AML-193 (cell line): ENCODE measurements around the gene CRISP2.
"Not testable (repeated sequence)": the region's sequence is repeated elsewhere in the genome, so short reads cannot be mapped to it uniquely, and the experiment has no call there.

Source experiments
- DNase-seq, 2 experiments: peaks; one replicate each; lab custom pipeline; 2025; lab: John Stamatoyannopoulos, UW

The CRISP2 gene, protein sequence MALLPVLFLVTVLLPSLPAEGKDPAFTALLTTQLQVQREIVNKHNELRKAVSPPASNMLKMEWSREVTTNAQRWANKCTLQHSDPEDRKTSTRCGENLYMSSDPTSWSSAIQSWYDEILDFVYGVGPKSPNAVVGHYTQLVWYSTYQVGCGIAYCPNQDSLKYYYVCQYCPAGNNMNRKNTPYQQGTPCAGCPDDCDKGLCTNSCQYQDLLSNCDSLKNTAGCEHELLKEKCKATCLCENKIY

DNA sequence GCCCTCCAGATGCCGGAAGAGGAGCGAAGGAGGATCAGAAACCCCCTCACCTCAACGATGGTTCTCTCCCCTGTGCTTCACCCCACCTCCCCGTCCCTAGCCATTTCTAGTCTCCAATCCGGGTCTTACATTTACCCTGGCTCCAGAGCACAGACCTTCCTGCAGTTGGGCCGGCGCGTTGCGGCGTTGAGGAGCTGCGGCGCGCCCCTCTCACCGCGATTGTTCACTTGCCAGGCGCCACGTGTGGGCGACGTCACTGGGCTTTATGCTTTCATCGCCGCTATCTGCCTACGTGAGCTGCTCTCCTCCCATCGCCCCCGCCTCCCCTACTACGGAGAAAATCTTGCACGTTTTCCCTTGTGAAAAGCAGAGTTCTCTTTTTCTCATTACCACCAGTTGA lies at the start of gene CRISP2:
TSS of gene CRISP2 (minus strand) at position 198 of the 400 bp plus-strand sequence. CDS start 4,347 bp downstream, outside the sequence.
- no peak for DNase-seq

DNA sequence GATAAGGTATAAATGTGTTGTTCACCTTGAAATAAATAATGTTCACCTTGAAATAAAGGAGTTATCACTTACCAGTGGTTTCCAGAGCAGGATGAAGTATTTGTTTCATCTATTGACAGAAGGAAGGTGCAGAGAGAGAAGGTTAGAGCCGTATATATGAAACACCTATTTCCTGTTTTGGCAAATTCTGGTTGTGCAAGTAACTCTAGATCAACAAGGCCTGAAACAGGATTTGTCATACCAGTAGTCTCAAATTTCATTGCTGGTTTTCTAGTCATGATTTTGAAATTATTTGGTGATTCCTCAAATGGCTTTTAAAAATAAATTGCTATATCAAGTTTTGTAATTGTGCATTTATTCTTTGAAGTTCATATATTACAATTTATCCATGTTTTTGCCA lies 30.9 kb upstream of the CRISP2 start, which contains the start of gene CRISP3:
TSS of gene CRISP3 (minus strand) at position 130 of the 400 bp plus-strand sequence. CDS start at position 109, 21 bp downstream.
- no peak for DNase-seq

DNA sequence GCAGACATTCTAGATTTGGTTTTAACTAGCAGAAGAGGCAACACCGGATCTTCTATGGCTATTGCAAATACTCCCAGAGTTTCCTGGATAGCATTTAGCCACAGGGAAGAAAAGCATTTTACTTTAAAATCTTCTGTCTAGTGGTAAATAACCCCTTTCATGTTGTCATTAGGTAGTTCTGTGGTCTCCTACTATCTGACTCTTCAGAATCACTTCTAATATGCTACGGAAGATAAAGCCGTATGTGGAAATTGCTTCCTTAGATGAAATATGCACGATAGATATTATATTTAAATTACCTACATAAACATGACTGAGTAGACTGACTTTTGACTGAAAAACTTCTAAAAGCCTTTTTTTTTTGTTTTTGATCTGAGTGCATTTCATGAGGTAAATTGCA lies 30.1 kb upstream of the CRISP2 start:
- DNase-seq = no peak

DNA sequence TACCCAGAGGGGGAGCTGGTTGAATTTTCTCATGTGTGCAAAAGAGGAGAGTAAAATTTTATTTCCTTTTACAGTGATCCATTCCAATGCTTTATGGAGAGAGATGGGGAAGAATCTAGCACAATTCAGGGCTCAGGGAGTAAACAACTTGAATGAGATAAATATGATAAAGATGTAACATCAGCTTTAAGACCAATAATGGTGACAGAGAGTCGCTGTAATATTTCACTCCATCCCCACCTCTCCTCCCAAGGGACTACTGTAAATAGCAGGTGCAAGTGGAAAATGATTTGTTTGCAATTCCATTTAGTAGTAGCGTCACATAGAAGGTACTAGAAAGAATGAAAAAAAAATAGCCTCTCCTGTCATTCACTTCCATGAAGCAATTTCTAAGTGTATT lies 26.1 kb upstream of the CRISP2 start:
- DNase-seq = no peak

DNA sequence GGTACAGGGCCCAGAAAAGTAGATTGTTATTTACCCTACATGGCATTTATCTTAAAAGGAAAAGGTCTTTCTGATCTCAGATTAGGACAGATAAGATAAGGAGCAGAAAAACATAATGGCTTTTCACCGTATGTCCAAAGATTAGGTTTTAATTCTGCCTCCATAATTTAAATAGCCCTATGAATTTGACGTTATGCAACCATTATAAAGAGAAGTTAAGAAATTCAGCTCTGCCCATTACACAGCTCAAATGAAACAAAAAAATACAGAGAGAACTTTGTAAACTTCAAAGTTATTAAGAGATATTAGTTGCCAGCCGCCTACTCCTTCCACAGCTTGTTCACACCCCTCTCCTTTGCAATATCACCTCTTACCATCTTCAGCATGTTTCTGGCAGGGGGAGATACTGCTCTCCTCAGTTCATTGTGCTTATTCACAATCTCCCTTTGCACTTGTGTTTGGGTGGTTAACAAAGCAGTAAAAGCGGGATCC lies 22.7 kb upstream of the CRISP2 start:
- no peak for DNase-seq

DNA sequence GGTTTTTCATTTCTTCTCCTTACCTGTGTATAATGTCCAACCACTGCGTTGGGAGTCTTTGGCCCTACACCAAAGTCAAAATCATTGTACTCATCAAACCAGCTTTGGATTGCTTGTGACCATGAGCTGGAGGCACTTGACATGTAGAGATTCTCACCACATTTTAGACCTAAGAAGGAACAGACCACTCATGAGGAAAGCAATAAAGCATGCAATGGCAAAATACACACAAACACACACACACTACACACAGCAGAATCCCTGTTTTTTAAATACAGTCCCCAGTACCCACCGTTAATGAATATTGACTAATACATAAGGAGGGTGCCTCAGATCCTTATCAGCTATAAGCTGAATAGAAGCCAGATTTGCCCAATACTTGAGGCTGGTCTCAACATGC lies 20.3 kb upstream of the CRISP2 start:
- DNase-seq = no peak

DNA sequence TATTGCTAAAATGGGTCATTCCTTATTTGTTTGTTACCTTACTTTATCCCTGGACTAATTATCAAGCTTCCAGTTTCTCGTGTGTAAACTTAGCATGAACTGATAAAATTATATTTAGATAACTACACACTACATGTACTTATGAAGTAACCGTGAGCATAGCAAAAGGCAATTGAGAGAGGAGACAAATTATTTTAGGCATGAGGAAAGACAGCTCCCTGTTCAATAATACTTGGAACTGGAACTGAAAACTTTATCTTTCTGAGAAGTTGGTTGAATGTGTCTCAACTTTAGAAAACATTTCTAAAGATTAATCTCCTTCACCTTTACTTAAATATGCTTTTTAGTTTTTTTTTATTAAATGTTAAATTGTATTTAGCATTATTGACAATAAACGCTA lies 19.4 kb upstream of the CRISP2 start:
- no peak for DNase-seq

DNA sequence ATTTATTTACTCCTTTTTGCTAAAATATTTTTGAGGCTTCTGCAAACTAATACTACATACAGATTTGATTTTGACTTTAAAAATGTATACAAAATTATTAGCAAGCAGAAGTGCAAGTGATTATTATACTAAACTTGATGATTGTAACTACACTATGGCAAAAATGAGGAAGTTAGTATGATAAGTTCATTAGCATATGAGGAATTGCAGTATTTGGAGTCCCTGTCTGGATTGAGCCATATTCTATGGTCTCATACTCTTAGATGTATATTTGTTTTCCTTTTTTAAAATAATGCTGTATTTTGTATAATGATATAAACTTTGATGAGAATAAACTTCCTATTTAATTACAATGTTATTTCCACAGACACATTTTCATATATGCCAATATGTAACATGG lies 16.9 kb upstream of the CRISP2 start:
- peak in 1 of 2 experiments; percentile 33 for DNase-seq

DNA sequence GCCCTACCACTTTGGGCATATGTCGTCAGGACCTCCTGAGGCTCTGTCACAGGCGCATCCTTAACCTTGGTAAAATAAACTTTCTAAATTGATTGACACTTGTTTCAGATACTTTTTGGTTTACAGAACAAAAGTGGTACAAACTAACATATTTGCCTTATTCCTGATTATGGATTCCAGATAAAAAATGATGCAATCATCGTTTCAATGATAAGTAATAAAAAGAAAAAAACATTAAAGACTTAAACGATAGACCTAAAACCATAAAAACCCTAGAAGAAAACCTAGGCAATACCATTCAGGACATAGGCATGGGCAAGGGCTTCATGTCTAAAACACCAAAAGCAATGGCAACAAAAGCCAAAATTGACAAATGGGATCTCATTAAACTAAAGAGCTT lies 10.6 kb upstream of the CRISP2 start:
- DNase-seq = not testable (repeated sequence)

DNA sequence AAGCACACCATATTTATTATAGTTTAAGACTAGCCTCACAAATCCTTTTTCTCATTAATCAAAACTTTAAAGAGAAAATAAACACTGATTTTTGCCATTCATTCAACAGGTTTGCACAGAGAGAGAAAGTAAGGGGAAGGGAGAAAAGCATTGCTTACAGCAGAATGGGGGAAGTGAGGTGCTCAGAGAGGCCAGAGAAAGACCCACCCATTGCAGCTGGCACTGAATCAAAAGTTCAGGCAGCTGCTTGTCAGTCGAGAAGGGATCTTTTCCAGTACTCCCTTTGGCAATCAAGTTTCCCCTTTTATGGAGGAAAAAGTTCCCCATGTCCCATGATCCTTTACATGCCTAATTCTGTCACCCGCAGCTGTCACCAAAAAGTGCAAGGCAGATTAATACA lies 8.0 kb upstream of the CRISP2 start:
- no peak for DNase-seq

DNA sequence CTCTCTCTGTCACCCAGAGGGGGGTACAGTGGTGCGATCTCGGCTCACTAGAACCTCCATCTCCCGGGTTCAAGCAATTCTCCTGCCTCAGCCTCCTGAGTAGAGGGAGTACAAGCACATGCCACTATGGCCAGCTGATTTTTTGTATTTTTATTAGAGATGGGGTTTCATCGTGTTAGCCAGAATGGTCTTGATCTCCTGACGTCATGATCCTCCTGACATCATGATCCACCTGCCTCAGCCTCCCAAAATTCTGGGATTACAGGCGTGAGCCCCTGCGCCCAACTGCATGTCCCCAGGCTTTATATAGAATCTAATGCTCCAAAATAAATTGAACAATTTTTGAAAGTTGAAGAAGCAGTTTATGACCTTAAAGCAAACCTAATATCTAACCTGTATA lies 7.0 kb upstream of the CRISP2 start:
- DNase-seq = no peak

DNA sequence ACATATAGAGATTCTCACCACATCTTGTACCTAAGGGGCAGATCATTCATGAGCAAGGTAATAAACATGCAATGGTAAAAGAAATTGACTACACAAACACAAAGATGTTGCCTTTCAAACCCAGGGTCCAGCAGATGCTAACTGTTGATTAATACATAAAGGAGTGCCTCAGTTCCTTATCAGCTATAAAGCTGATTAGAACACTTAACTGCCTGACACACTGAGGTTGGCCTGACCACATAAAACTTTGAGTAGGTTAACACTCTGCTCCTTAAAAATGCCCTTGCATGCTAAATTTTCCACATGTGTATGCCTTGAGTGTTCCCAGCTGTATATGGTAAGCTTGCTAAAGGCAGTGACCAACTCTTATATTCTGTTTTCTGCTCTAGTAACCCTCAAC lies 14.9 kb downstream of the CRISP2 start:
- no peak for DNase-seq

DNA sequence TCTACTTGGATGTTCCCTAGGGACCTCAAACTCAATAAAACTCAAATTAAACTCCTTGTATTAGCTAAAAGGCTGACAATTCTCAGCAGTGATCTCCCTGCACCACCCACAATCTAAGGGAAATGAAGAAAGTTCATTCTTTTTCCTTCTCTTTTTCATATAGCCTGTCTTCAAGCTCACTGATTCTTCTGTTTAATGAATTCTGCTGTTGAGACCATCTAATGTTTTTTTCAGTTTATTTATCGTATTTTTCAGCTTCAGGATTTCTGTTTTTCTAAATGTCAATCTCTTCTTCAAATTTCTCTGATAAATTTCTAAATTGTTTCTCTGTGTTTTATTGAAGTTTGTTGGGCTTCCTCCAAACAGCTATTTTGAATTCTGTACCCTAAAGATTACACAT lies 19.8 kb downstream of the CRISP2 start:
- DNase-seq = no peak

DNA sequence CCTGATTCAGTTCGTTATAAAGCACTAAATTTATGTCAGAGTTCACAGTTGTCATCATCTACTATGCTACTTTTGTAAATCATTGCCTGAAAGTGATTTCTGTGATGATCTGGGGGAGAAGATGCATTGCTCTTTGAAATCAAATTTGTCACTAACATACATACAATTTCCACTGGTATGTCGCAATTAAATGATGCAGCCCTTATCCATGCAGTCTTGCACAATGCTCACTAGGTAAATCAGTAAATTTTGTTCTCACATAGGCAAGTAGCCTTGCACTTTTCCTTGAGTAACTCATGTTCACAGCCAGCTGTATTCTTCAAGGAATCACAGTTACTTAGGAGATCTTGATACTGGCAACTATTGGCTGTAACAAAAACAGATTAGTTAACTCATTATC lies 20.8 kb downstream of the CRISP2 start:
- DNase-seq = no peak

DNA sequence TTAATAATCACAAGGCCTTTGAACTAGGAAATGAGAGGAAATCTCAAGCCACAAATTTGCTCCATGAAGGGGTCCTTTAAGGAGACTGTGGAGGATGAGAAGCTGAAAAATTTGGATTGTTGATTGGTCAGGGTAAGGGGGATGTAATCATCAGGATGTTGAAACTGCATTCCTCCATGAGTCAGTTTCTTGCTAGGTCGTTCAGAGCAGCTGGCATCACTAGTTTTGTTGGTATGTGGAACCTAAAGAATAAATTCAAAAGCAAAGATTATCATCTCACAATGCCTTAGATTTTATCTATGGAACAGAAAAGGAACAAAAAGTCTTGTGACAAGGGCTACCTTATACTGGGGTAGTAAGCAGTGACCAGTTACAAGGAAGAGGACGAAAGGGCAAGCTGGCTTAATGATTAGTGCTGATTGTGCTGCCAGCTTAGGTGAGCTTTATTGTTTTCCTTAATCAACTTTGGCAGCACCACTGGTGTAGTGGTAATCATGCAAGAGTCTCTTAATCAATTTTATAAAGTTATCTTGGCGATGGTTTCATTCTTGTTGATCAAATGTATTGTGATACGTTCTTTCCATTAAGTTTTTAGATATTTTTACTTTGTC lies 36.6 kb downstream of the CRISP2 start:
- DNase-seq = no peak

DNA sequence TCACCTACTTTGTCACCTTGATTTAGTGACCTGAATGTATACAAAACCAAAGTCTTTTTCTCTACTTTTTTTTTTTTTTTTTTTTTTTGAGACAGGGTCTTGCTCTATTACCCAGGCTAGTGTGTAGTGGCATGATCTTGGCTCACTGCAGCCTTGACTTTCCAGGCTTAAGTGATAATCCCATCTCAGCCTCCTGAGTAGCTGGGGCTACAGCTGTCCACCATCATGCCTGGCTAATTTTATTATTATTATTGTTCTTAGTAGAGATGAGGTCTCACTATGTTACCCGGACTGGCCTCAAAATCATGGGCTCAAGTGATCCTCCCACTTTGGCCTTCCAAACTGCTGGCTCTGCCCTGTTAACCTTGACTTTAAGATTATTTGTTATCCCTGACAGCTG lies 37.5 kb downstream of the CRISP2 start:
- DNase-seq = no peak

DNA sequence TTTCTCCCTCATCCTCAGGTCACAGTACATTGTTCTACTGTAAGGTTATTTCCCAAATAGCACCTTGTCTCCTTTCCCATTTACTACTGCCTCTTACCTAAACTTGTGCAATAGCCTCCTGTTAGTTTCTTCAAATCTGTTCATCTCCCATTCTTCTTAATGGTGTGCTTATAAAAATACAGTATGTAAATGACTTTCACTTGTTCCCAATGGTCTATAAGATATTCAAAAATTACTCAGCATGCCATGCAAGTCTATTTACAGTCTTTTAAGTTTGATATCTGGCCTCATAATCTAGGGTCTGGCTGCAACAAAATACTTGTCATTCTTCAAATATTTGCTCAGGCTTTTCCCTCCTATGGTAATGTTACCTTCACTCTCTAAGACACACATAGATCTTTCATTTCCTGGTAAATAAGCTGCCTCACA lies 45.2 kb downstream of the CRISP2 start:
- no peak for DNase-seq

DNA sequence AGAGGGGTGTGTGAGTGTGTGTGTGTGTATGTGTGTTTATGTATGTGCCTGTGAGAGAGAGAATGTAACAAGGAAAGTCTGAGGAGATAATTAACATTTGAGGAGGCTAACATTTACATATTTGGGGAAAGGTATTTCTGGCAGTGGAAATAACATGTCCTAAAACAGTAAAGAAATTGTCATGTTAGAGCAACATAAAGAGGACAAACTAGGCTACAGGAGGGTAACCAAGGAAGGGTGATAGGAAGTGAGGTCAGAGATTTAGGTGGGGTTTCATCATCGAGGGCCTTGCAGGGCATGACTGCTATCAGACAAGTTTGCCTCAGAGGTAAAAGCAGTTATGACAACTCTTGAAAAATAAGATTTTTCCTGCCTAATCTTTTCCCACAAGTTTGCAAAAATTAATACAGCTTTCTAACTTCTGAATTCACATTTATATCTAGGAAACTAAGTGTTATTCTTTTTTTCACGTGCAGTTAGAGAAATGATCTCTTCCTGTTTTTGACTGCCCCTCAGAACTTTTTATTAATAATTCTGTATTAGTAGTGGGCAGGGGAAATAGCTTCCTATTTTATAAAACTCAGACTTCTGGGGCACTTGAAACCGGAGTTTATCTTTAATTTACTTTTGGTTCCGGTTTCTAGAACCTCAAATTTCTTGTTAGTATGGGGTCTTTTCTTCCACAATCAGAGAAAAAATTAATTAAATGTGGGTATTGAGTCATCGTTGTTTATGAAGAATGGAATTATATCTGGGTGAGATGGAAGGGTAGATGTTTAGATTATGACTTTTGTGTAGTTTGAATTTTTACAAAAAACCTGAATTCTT lies 46.2 kb downstream of the CRISP2 start:
- DNase-seq = no peak

DNA sequence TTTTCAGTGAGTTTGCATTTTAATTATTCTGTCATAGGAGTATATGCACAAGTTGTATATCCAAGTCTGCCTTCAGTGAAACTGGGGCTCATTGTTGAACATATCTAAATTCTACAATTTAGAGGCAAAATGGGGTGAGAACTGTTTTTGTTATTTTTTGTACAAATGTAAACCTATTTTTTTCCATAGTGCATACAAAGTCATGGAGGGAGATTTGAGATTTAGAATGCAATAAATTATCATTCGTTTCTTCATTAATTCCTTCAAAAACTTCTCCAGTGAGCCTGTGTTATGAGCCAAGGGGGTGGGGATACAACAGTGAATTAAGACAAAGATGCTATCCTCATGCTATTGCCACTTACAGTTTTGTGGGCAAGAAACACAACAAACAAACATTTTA lies 46.9 kb downstream of the CRISP2 start:
- DNase-seq = no peak

DNA sequence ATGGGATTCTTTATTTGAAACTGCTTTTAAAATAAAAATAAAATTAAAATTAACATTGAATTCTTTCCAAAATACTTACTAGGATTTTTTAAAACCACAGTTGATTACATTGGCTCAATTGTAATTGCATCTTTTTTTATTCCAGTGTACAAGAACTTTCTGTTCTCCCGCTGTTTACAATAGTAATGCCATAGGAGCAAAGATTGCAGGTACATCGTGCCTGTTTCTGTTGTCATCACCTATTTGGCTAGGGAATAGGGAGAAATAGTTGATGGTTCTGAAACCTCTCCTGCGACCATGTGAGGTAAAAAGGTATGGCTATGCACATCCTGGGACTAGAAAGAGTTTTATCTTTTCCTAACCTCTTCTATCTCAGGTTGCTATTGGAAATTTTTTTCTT lies 48.5 kb downstream of the CRISP2 start:
- DNase-seq = no peak

DNA sequence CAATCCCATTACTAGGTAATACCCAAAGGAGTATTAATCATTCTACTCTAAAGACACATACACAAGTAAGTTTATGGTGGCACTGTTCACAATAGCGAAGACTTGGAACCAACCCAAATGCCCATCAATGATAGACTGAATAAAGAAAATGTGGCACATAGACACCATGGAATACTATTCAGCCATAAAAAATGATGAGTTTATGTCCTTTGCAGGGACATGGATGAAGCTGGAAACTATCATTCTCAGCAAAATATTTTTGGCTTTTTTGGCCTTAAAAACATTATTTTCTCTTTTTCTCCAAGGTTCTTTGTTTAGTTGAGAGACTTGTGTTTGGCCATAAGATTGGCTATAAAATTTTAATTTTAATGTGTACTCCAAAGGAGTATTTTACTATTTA lies 49.3 kb downstream of the CRISP2 start:
- not testable (repeated sequence) for DNase-seq

DNA sequence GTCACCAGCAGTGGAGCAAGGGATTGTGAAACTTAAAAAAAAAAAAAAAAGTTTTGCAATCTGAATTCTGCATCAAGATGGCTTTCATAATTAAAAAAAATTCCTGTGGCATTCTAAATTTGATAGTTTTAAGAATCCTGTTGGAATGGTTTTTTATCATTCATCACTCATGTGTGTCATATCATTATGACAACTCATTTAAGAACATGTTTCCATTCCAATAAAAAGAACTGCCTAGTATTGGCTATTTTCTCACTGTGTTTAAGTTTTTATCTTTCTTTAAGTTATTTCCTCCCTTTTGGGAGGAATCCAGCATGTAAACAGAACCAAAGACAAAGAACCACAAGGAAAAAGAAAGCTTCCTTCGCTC lies 50.5 kb downstream of the CRISP2 start:
- DNase-seq = no peak
